Ascending aorta (tissue), 2 donors: ENCODE measurements around the gene PRKAR1B. TPM values are rescaled to one million over a fixed set of nuclear protein-coding genes. Genes with fewer than 3 reads are reported as not detected.

Experiments
- DNase-seq, 2 donors: peaks; one replicate each; pipeline ENCODE4 v3.0.0-alpha.2; 2019; ENCODE audit warnings: low spot score in 2 of 2
- H3K27ac ChIP-seq, 2 donors: fragments of 200-600 bp; sonication (generic); one replicate each; pipeline ENCODE4 v1.5.1; 2016 to 2017; ENCODE audit warnings: mild to moderate bottlenecking in 1 of 2
- H3K27me3 ChIP-seq: fragments of 200-600 bp; sonication (generic); one replicate; pipeline ENCODE4 v1.5.1; 2017
- H3K36me3 ChIP-seq, 2 donors: fragments of 200-600 bp; sonication (generic); one replicate each; pipeline ENCODE4 v1.5.1; 2016
- H3K4me1 ChIP-seq, 2 donors: fragments of 200-600 bp; sonication (generic); one replicate each; pipeline ENCODE4 v1.5.1; 2016 to 2017; ENCODE audit warnings: mild to moderate bottlenecking in 1 of 2
- H3K4me3 ChIP-seq, 2 donors: fragments of 200-600 bp; sonication (generic); one replicate each; pipeline ENCODE4 v1.5.1; 2016 to 2017; ENCODE audit warnings: mild to moderate bottlenecking in 1 of 2
- H3K9me3 ChIP-seq, 2 donors: fragments of 200-600 bp; sonication (generic); one replicate each; pipeline ENCODE4 v1.5.1; 2016
- intact Hi-C: fragments of 100-400 bp; cut with DNase I; formaldehyde crosslinking; loops from one replicate; pipeline ENCODE4 v1.15.1; 2023
- total RNA-seq: library from RNA; depleted of rRNA; stranded (reverse); fragments of >200 nt; gene quantifications from one replicate; pipeline ENCODE4 v1.1.0, GENCODE V29; 2016
- TF ChIP-seq, protein P1 (sequence below), 3 experiments: fragments of 200-600 bp in 2 of 3; fragments of 450-650 bp in 1 of 3; sonication (generic) in 2 of 3; IDR thresholded peaks; one replicate each; pipeline ENCODE4 v1.5.1; 2016 to 2019; ENCODE audit warnings: antibody characterized with exemption in 3 of 3, mild to moderate bottlenecking in 1 of 3, moderate library complexity in 1 of 3

The PRKAR1B gene
- total RNA-seq, 1 donor from 2014 or later = 13.0 TPM

DNA sequence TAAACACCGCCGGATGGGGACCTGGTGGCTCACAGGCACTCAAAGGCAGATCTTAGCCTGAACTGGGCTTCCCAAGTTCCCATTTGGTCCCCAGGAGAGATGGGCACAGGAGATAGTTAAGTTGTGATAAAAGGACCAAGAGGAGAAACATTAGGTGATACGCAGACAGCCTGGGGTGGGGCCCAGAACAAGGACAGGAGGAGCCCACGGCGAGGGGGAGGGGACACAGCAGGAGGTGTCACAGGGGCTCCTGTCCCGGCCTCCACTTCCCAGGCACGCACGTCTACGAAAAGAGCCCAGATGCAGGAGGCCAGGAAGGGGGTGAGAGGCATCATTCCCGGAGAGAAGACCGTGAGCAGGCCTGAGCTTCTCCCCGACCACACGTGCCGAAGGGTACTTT lies 16.9 kb downstream of the PRKAR1B start:
- intact Hi-C loops = no loop called here
- TF ChIP-seq, protein P1, sequence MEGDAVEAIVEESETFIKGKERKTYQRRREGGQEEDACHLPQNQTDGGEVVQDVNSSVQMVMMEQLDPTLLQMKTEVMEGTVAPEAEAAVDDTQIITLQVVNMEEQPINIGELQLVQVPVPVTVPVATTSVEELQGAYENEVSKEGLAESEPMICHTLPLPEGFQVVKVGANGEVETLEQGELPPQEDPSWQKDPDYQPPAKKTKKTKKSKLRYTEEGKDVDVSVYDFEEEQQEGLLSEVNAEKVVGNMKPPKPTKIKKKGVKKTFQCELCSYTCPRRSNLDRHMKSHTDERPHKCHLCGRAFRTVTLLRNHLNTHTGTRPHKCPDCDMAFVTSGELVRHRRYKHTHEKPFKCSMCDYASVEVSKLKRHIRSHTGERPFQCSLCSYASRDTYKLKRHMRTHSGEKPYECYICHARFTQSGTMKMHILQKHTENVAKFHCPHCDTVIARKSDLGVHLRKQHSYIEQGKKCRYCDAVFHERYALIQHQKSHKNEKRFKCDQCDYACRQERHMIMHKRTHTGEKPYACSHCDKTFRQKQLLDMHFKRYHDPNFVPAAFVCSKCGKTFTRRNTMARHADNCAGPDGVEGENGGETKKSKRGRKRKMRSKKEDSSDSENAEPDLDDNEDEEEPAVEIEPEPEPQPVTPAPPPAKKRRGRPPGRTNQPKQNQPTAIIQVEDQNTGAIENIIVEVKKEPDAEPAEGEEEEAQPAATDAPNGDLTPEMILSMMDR (IDR thresholded peaks at IDR 0.05) = no peak
- Histone ChIP-seq H3K9me3 (no peaks in the 10 kb centered on the region), H3K27me3 (no peaks in the 10 kb centered on the region), H3K4me3 (no peak overlapping the region), H3K36me3 (no peaks in the 10 kb centered on the region), H3K27ac (no peak overlapping the region), H3K4me1 (peaks cover 0 to 2% of the 10 kb centered on the region in 2 donors)
- DNase-seq = no peak

DNA sequence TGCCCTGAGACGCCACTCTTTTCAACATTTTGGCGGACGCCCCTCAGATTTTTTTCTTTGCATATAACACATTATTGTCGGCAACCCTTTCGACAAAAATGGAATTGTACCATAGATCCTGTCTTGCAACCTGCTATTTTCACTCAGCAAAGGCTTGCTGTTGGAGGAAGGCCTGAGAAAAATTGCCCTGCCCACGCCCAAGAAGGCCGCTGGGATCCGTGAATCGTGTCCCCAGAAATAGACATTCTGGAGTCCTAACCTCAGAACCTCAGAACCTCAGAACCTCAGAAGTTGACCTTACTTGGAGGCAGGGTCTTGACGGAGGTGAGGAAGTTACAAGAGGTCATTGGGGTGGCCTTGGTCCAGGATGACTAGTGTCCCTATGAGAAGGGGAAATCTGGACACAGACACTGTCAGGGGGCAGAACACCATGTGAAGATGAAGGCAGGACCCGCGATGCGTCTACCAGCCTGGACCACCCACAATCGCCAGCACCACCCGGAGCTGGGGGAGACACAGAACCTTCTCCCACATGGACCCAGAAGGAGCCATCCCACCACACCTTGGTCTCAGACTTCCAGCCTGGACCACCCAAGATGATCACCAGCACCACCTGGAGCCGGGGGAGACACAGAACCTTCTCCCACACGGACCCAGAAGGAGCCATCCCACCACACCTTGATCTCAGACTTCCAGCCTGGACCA lies 19.6 kb downstream of the PRKAR1B start:
- TF ChIP-seq, protein P1 (IDR thresholded peaks at IDR 0.05) = no peak
- peak in 1 of 2 donors; percentile 41 for DNase-seq
- Histone ChIP-seq H3K27me3 (no peaks in the 10 kb centered on the region), H3K9me3 (no peaks in the 10 kb centered on the region), H3K4me1 (peaks cover 0 to 2% of the 10 kb centered on the region in 2 donors), H3K4me3 (no peak overlapping the region), H3K36me3 (no peaks in the 10 kb centered on the region), H3K27ac (no peak overlapping the region)
- intact Hi-C loops = no loop called here

DNA sequence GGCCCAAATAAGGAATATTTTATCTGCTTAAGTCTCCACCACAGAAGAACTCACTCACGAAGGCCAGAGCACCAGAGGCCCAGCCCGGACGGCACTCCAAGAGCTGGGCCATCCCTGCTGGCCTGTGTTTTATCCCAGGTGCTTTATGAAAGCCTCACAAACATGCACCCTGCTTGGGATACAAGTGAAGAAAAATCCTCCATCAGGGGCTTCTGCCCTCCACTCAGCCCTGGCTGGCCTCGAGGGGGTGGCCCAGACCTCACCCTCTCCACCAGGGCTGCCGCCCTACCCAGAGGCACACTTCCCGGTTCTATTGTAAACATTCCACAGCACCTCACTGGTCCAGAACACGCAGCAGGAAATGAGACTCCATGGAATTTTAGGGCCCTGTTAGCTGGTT lies 20.4 kb downstream of the PRKAR1B start:
- Histone ChIP-seq H3K4me3 (no peak overlapping the region), H3K4me1 (no peaks in the 10 kb centered on the region), H3K9me3 (no peaks in the 10 kb centered on the region), H3K27ac (no peak overlapping the region), H3K27me3 (no peaks in the 10 kb centered on the region), H3K36me3 (no peaks in the 10 kb centered on the region)
- intact Hi-C loops = no loop called here
- TF ChIP-seq, protein P1 (IDR thresholded peaks at IDR 0.05) = no peak
- DNase-seq = peak in 1 of 2 donors; percentile 44

DNA sequence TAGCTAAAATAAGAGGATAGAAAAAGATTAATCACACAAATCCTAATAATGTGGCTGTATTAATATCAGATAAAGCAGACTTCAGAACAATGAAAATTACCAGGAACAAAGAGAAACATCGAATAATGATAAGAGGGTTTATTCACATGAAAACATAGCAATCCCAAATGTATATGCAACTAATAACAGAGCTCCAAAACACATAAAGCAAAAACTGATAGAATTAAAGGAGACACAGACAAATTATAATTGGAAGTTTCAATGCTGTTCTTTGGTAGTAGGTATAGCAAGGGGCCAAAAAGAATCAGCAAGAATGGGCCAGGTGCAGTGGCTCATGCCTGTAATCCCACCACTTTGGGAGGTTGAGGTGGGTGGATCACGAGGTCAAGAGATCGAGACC lies 24.0 kb downstream of the PRKAR1B start:
- TF ChIP-seq, protein P1 (IDR thresholded peaks at IDR 0.05) = no peak
- no peak overlapping the region for H3K4me3 ChIP-seq
- H3K27ac ChIP-seq = no peak overlapping the region
- intact Hi-C loops = no loop called here
- H3K4me1 ChIP-seq = no peaks in the 10 kb centered on the region
- H3K36me3 ChIP-seq = no peaks in the 10 kb centered on the region
- no peaks in the 10 kb centered on the region for H3K9me3 ChIP-seq
- no peaks in the 10 kb centered on the region for H3K27me3 ChIP-seq
- DNase-seq = no peak

DNA sequence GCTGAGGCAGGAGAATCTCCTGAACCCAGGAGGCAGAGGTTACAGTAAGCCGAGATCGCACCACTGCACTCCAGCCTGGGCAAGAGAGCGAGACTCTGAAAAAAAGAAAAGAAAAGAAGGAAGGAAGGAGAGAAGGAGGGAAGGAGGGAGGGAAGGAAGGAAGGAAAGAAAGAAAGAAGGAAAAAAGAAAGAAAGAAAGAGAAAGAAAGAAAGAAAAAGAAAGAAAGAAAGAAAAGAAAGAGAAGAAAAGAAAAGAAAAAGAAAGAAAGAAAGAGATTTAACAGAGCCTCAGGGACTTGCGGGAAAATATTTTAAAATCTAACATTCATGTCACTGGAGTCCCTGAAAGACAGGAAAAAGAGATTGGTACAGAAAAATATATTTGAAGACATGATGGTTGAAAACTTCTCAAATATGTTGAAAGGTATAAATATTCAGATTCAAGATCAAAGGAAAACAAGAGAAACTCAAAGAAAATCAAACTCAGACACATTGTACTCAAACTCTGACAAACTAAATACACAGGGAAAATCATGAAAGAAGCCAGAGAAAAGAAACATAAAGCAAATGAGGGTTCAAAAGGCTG lies 25.9 kb downstream of the PRKAR1B start:
- H3K27me3 ChIP-seq = no peaks in the 10 kb centered on the region
- TF ChIP-seq, protein P1 (IDR thresholded peaks at IDR 0.05) = no peak
- H3K4me3 ChIP-seq = no peak overlapping the region
- intact Hi-C loops = no loop called here
- H3K9me3 ChIP-seq = no peaks in the 10 kb centered on the region
- DNase-seq = no peak
- no peaks in the 10 kb centered on the region for H3K4me1 ChIP-seq
- no peak overlapping the region for H3K27ac ChIP-seq
- no peaks in the 10 kb centered on the region for H3K36me3 ChIP-seq
